Measurements from ENCODE around the gene VASP.

GRCh38 chr19:45518469-45518826, 11.2 kb downstream of the VASP start:
- TF ChIP-seq CTCF (IDR thresholded peaks at IDR 0.05) (no peak), POLR2A (IDR thresholded peaks at IDR 0.05) (no peak)

Data from testis (tissue), 2 donors.